Bladder microvascular endothelial cell (primary cell): Measurements from ENCODE around the gene OR1I1. TPM values are rescaled to one million over a fixed set of nuclear protein-coding genes. Genes with fewer than 3 reads are reported as not detected.

Experiments
- total RNA-seq: library from RNA; depleted of rRNA; stranded (reverse); fragments of >200 nt; gene quantifications from 2 replicates; pipeline ENCODE4 v1.2.3, GENCODE V29; 2014

Gene OR1I1, protein sequence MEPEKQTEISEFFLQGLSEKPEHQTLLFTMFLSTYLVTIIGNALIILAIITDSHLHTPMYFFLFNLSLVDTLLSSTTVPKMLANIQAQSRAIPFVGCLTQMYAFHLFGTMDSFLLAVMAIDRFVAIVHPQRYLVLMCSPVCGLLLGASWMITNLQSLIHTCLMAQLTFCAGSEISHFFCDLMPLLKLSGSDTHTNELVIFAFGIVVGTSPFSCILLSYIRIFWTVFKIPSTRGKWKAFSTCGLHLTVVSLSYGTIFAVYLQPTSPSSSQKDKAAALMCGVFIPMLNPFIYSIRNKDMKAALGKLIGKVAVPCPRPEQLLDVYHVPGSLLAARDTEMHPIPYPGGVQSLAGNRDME
- not detected in 2 replicates for total RNA-seq

DNA sequence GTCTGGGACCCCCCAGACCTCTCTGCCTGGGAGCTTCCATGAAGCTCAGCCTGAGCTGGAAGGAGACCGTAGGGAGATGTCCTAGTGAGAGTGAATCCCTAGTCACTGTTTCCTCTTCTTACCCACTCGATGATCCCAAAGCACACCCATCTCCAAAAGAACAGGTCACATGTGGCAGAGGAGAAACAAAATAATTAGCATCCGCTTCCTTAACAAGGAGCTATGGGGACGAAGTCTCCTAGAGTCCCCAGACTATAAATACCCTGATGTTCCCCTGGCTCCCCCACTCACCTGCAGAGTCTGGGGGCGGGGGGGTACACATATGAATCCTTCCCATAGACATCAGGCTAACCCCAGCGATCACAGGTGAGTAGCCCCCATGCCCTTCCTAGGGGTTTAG lies at the start of gene OR1I1:
Gene OR1I1, plus strand, starts transcription at position 301 of the 400 bp plus-strand sequence. CDS start 4,855 bp downstream, outside the sequence.

DNA sequence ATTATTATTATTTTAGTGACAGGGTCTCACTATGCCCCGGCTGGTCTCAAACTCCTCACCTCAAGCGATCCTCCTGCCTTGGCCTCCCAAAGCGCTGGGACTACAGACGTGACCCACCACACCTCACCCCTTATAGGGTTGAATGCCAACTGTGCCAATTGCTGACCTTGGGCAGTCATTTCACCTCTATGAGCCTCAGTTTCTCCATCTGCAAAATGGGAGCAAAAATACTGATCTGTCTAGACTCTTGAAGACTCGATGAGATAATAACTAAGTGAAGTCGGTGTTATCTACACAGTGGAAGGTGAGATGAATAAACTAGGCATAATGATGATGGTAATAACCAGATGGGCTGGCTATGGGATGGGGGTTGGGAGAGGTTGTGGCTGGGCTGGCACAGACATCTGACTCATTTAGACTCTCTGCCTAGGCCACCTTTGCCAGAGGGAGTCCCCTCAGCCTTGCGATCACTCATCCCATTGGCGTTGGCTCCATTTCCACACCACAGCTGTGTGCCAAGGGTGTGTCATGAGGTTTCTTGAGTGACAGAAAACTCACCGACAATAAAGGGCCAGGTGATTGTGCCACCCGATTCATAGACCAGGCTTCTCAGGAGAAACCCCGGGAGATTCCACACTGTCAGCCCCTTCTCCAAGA lies 33.0 kb upstream of the OR1I1 start, which contains the start of gene CASP14:
Gene CASP14, plus strand, starts transcription at position 596 of the 657 bp plus-strand sequence. CDS start 2,772 bp downstream, outside the sequence.

DNA sequence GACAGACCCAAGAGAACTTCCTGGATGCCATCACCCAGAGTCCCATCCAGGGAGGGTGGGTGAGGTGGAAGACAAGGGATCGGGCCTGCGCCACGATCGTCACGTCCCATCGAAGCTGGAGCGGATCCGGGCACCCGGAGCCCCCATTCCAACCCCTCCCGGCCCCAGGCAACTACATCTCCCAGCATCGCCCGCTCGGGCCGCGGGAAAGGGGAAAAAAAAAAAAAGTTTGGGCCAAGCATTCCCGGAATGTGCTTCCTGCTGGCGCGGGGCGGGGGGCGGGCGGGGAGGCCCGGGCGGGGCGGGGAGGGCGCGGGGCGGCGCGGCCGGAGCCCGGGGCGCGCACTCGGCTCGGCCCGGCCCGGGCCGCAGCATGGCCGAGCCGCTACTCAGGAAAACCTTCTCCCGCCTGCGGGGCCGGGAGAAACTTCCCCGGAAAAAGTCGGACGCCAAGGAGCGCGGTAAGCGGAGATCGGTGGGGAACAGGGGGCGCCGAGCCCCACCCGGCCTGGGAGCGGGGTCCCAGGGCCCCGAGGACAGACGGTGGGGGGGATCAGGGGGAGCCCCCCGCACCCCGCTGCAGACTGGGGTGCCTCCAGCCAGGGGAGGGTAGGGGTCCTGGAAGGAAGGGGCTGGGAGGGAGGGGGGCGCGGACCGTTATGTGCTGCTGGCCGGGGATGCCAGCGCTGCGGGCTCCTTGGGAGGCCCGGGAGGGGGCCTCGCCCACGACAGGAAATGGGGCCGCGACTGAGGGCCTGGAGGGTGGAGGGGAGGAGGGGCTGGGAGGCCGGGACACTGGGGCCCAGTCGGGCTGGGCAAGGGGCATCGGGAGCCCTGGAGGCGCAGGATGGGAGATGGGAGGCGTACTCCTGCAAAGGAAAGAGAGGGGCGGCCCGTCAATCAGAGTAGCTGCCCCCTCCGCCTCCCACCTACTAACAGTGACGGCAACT lies 25.3 kb downstream of the OR1I1 start, which contains the start of gene SYDE1:
Gene SYDE1, plus strand, starts transcription at position 341 of the 950 bp plus-strand sequence. Its CDS starts 33 bp downstream, at position 374.

Other genes with a start within 250 kb of the OR1I1 start
- gene OR7A5, start 247.0 kb upstream of the OR1I1 start, total RNA-seq, result not detected in 2 replicates
- gene OR7C1, start 247.0 kb upstream of the OR1I1 start, total RNA-seq, result not detected in 2 replicates
- gene OR7A10, start 233.3 kb upstream of the OR1I1 start, total RNA-seq, result not detected in 2 replicates
- 0.16 TPM in 1 of 2 replicates, not detected in the other for gene OR7A17, start 196.1 kb upstream of the OR1I1 start, total RNA-seq
- gene OR7C2, start 140.7 kb upstream of the OR1I1 start, total RNA-seq, result not detected in 2 replicates
- gene SLC1A6, start 102.3 kb upstream of the OR1I1 start, total RNA-seq, result not detected in 2 replicates
- gene CASP14, start 32.7 kb upstream of the OR1I1 start, total RNA-seq, result not detected in 2 replicates
- gene SYDE1, start 25.2 kb downstream of the OR1I1 start, total RNA-seq, result 9.9 and 14.8 TPM in 2 replicates
- 3.4 TPM in 2 replicates for gene NOTCH3, start 118.8 kb downstream of the OR1I1 start, total RNA-seq
- gene EPHX3, start 150.2 kb downstream of the OR1I1 start, total RNA-seq, result 0.13 and 0.16 TPM in 2 replicates